Measurements from ENCODE around the gene DACH1.

- no peak for TF ChIP-seq CTCF (IDR thresholded peaks at IDR 0.05)
- TF ChIP-seq POLR2A (IDR thresholded peaks at IDR 0.05) = no peak
These were observed 108.2 kb downstream of the DACH1 start for GRCh38 chr13:71758828-71759227.

Data from lower leg skin (tissue), 3 donors.